ENCODE data around the gene SNIP1.
A peak's percentile ranks its signal among the peaks of the same experiment; 100 is the strongest.

Gene SNIP1

GRCh38 chr1:37562984-37563383 is 8.9 kb upstream of the SNIP1 start (continued):
- TF ChIP-seq ZNF518A (tag by site-specific recombination; conservative IDR thresholded peaks at IDR 0.05; ENCODE audit: low read depth) (no peak), ZNF677 (tag by site-specific recombination; IDR thresholded peaks at IDR 0.05) (no peak), ZNF202 (tag by site-specific recombination; IDR thresholded peaks at IDR 0.05; ENCODE audit: borderline replicate concordance) (no peak), ZNF701 (tag by site-specific recombination; IDR thresholded peaks at IDR 0.05) (no peak), ZNF596 (tag by site-specific recombination; IDR thresholded peaks at IDR 0.05) (no peak), ZNF423 (tag by site-specific recombination; IDR thresholded peaks at IDR 0.05) (no peak), ZNF211 (tag by site-specific recombination; IDR thresholded peaks at IDR 0.05; ENCODE audit: low read depth) (no peak), ZNF548 (tag by site-specific recombination; IDR thresholded peaks at IDR 0.05) (no peak), ZBTB10 (tag by site-specific recombination; IDR thresholded peaks at IDR 0.05) (no peak), IKZF3 (tag by site-specific recombination; IDR thresholded peaks at IDR 0.05) (no peak)

GRCh38 chr1:37561133-37562132 is 7.3 kb upstream of the SNIP1 start:
- POLR2A ChIA-PET, result no interaction called here
- H3K4me3 ChIP-seq (ENCODE audit: low read depth, low read length), result no peak overlapping the region
- H3K27ac ChIP-seq (ENCODE audit: extremely low read depth, low read depth, low read length), result no peak overlapping the region
- no peak for TF ChIP-seq ZNF248 (tag by site-specific recombination; IDR thresholded peaks at IDR 0.05)
- peak; percentile 59; the same call in 1 of the 2 replicates for TF ChIP-seq CTCF (tag by site-specific recombination; IDR thresholded peaks at IDR 0.05)
- no peak for TF ChIP-seq ZNF211 (tag by site-specific recombination; IDR thresholded peaks at IDR 0.05; ENCODE audit: low read depth)
- TF ChIP-seq ZBTB17 (tag by site-specific recombination; IDR thresholded peaks at IDR 0.05), result peak; percentile 18; the same call in 1 of the 2 replicates
- no peak for TF ChIP-seq SCRT1 (tag by site-specific recombination; IDR thresholded peaks at IDR 0.05; ENCODE audit: borderline replicate concordance)
- TF ChIP-seq ZNF280C (tag by site-specific recombination; IDR thresholded peaks at IDR 0.05), result no peak
- TF ChIP-seq ZNF654 (tag by site-specific recombination; IDR thresholded peaks at IDR 0.05; ENCODE audit: low read depth), result peak; percentile 59
- 0 out of 2 replicates have a peak, but pooled peaks have one; percentile 30 for TF ChIP-seq TRIM28 (IDR thresholded peaks at IDR 0.05; ENCODE audit: borderline replicate concordance, low read length)
- no peak for TF ChIP-seq ZBTB6 (tag by site-specific recombination; IDR thresholded peaks at IDR 0.05)
- TF ChIP-seq ZNF580 (tag by site-specific recombination; IDR thresholded peaks at IDR 0.05), result peak; percentile 56; the same call in 1 of the 2 replicates
- no peaks in the 10 kb centered on the region for H3K9me3 ChIP-seq (ENCODE audit: control insufficient read depth, insufficient read depth, low read depth, low read length)
- no peaks in the 10 kb centered on the region for H3K4me1 ChIP-seq (ENCODE audit: control insufficient read depth, insufficient read depth, low read length)
- H3K36me3 ChIP-seq (ENCODE audit: control insufficient read depth in 2 of 2, insufficient read depth in 1 of 2, low read length in 2 of 2), result peaks cover 0 to 41% of the 10 kb centered on the region in 2 experiments; a peak in 1 of 3 replicates
- CTCF ChIA-PET, result interaction anchor here (0.6 kb wide), 2 partner anchors 18 to 120 kb away, joined by 3 read pairs; no protein-coding TSS in a partner anchor

Data from HEK293 (cell line).